CD14-positive monocyte (primary cell): Measurements from ENCODE around the gene RFX7. TPM values are rescaled to one million over a fixed set of nuclear protein-coding genes. Genes with fewer than 3 reads are reported as not detected.

Experiments
- DNase-seq, 3 donors: peaks; one replicate each; pipeline ENCODE4 v3.0.0-alpha.2; 2011 to 2022
- H2AFZ ChIP-seq: 2 replicates; pipeline ENCODE4 v1.6.0; 2012; ENCODE audit warnings: mild to moderate bottlenecking, low read depth, low read length, inconsistent platforms; ENCODE audit not compliant: insufficient read depth, poor library complexity, severe bottlenecking
- H3K27ac ChIP-seq, 2 donors: 1 replicate in 1 of 2; 2 replicates in 1 of 2; pipeline ENCODE4 v1.5.1; 2012 to 2013; ENCODE audit warnings: low read length in 2 of 2, control low read depth in 1 of 2, inconsistent platforms in 1 of 2, low read depth in 1 of 2, mild to moderate bottlenecking in 1 of 2
- H3K27me3 ChIP-seq, 2 donors: one replicate each; pipeline versions ENCODE4 v1.6.0 to v1.6.1; 2011 to 2013; ENCODE audit warnings: low read length in 2 of 2; ENCODE audit not compliant: control insufficient read depth in 2 of 2, insufficient read depth in 2 of 2
- H3K36me3 ChIP-seq, 2 donors: replicated peaks in 1 of 2; 1 replicate in 1 of 2; 2 replicates in 1 of 2; pipeline versions ENCODE4 v1.5.1 to v1.6.1; 2012 to 2013; ENCODE audit warnings: low read length in 2 of 2, control low read depth in 1 of 2, inconsistent platforms in 1 of 2, mild to moderate bottlenecking in 1 of 2; ENCODE audit not compliant: insufficient read depth in 2 of 2, control insufficient read depth in 1 of 2
- H3K4me1 ChIP-seq, 2 donors: 1 replicate in 1 of 2; 2 replicates in 1 of 2; pipeline versions ENCODE4 v1.5.1 to v1.6.1; 2012 to 2013; ENCODE audit warnings: low read length in 2 of 2, control low read depth in 1 of 2, inconsistent platforms in 1 of 2, mild to moderate bottlenecking in 1 of 2, moderate library complexity in 1 of 2; ENCODE audit not compliant: insufficient read depth in 2 of 2, control insufficient read depth in 1 of 2
- H3K4me2 ChIP-seq: replicated peaks from 2 replicates; pipeline ENCODE3; 2012; ENCODE audit warnings: low read length, moderate library complexity, mild to moderate bottlenecking; ENCODE audit not compliant: poor library complexity, severe bottlenecking; ENCODE audit errors: extremely low read depth
- H3K4me3 ChIP-seq, 3 experiments: fragments of 200-600 bp in 1 of 3; sonication (generic) in 1 of 3; replicated peaks in 1 of 3; 1 replicate in 2 of 3; 2 replicates in 1 of 3; pipeline ENCODE4 v1.5.1; 2011 to 2013; ENCODE audit warnings: low read length in 3 of 3, mild to moderate bottlenecking in 3 of 3, control low read depth in 2 of 3, low read depth in 2 of 3, inconsistent platforms in 1 of 3, moderate library complexity in 1 of 3
- H3K79me2 ChIP-seq: 2 replicates; pipeline ENCODE4 v1.6.0; 2012; ENCODE audit warnings: mild to moderate bottlenecking, control low read depth, inconsistent platforms, low read length, moderate library complexity; ENCODE audit not compliant: insufficient read depth
- H3K9ac ChIP-seq: 2 replicates; pipeline ENCODE4 v1.6.0; 2017; ENCODE audit warnings: low read length, mild to moderate bottlenecking; ENCODE audit not compliant: insufficient read depth, poor library complexity, severe bottlenecking
- H3K9me3 ChIP-seq, 2 donors: replicated peaks in 1 of 2; 1 replicate in 1 of 2; 2 replicates in 1 of 2; pipeline versions ENCODE4 v1.5.1 to v1.6.1; 2012 to 2013; ENCODE audit warnings: low read length in 2 of 2, control low read depth in 1 of 2; ENCODE audit not compliant: control insufficient read depth in 1 of 2, insufficient read depth in 1 of 2
- H4K20me1 ChIP-seq: 2 replicates; pipeline ENCODE4 v1.6.0; 2012; ENCODE audit warnings: mild to moderate bottlenecking, low read length, control low read depth, moderate library complexity; ENCODE audit not compliant: insufficient read depth
- H3K27ac Mint-ChIP-seq, 7 donors: one replicate each; pipeline ENCODE4 v1.8.0; 2020; ENCODE audit warnings: mild to moderate bottlenecking in 7 of 7, mixed read lengths in 7 of 7, moderate library complexity in 6 of 7, inconsistent platforms in 2 of 7
- H3K27me3 Mint-ChIP-seq, 3 donors: one replicate each; pipeline ENCODE4 v1.8.0; 2021 to 2022; ENCODE audit warnings: low read depth in 3 of 3, mild to moderate bottlenecking in 3 of 3, mixed read lengths in 3 of 3, moderate library complexity in 3 of 3, inconsistent platforms in 1 of 3
- H3K36me3 Mint-ChIP-seq, 2 donors: one replicate each; pipeline ENCODE4 v1.8.0; 2020; ENCODE audit warnings: mixed read lengths in 2 of 2, inconsistent platforms in 1 of 2, mild to moderate bottlenecking in 1 of 2
- H3K4me1 Mint-ChIP-seq: one replicate; pipeline ENCODE4 v1.8.0; 2020; ENCODE audit warnings: mild to moderate bottlenecking, mixed read lengths
- H3K4me3 Mint-ChIP-seq, 2 donors: one replicate each; pipeline ENCODE4 v1.8.0; 2020; ENCODE audit warnings: mild to moderate bottlenecking in 2 of 2, mixed read lengths in 2 of 2, moderate library complexity in 1 of 2
- H3K9me3 Mint-ChIP-seq, 7 donors: one replicate each; pipeline ENCODE4 v1.8.0; 2020 to 2022; ENCODE audit warnings: mixed read lengths in 7 of 7, mild to moderate bottlenecking in 6 of 7, moderate library complexity in 6 of 7, inconsistent platforms in 2 of 7
- WGBS: methylation state at CpG from one replicate; pipeline ENCODE4 v1.1.5; 2013; ENCODE audit warnings: missing lambda C conversion rate; ENCODE audit not compliant: insufficient coverage; 5-methylcytosine and 5-hydroxymethylcytosine counted together
- intact Hi-C, 2 donors: fragments of 100-400 bp; cut with micrococcal nuclease; formaldehyde crosslinking; loops; one replicate each; pipeline versions ENCODE4 v1.15.0 to v1.15.1; 2023
- polyA plus RNA-seq, 3 donors: library from polyadenylated mRNA; depleted of rRNA in 1 of 3; unstranded in 2 of 3; stranded (reverse) in 1 of 3; fragments of 300-500 nt in 2 of 3; fragments of >200 nt in 1 of 3; fragmentation: Illumina TruSeq in 2 of 3; gene quantifications; 1 replicate in 2 of 3; 2 replicates in 1 of 3; pipeline ENCODE4 v1.2.3, GENCODE V29; 2012 to 2021
- TF ChIP-seq, protein P1 (sequence below): fragments of 200-600 bp; IDR thresholded peaks from one replicate; pipeline ENCODE4 v1.8.0; 2022; ENCODE audit warnings: antibody characterized with exemption, mild to moderate bottlenecking

Gene RFX7
- polyA plus RNA-seq, 3 donors = 1.0 to 2.9 (median 1.2) TPM

DNA sequence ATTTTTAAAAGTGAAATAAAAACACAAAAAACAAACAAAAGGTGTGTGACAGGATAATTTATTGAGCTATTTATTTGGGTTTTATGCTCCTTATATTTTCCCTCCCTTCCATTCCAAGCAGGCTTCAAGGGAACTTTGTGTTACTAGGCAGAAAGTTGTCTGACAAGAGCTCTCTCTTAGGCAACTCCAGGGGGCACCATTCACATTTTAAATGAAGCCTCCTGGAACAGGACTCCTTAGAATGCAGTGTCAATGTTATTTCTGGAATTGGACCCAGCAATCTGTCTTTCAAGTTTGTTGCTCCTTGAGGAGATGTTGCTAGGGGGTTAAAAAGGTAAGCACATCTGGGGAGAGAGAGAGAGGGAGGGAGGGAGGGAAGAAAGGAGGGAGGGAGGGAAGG, 5.4 kb upstream of the RFX7 start:
- Mint-ChIP-seq H3K27me3 (peaks cover 0 to 3% (median 2%) of the 10 kb centered on the region in 3 donors), H3K9me3 (no peaks in the 10 kb centered on the region), H3K27ac (no peak overlapping the region), H3K4me3 (no peak overlapping the region), H3K36me3 (no peaks in the 10 kb centered on the region), H3K4me1 (peaks cover 20% of the 10 kb centered on the region)
- Histone ChIP-seq H3K4me1 (peaks cover 14 to 18% of the 10 kb centered on the region in 2 donors), H3K79me2 (peaks cover 8% of the 10 kb centered on the region), H4K20me1 (no peaks in the 10 kb centered on the region), H3K4me2 (no peak overlapping the region), H3K27me3 (peaks cover 0 to 2% of the 10 kb centered on the region in 2 donors), H3K4me3 (no peak overlapping the region), H3K9ac (no peak overlapping the region), H3K36me3 (no peaks in the 10 kb centered on the region), H3K27ac (no peak overlapping the region), H2AFZ (no peak overlapping the region), H3K9me3 (no peaks in the 10 kb centered on the region)
- intact Hi-C loops = no loop called here
- TF ChIP-seq, protein P1, sequence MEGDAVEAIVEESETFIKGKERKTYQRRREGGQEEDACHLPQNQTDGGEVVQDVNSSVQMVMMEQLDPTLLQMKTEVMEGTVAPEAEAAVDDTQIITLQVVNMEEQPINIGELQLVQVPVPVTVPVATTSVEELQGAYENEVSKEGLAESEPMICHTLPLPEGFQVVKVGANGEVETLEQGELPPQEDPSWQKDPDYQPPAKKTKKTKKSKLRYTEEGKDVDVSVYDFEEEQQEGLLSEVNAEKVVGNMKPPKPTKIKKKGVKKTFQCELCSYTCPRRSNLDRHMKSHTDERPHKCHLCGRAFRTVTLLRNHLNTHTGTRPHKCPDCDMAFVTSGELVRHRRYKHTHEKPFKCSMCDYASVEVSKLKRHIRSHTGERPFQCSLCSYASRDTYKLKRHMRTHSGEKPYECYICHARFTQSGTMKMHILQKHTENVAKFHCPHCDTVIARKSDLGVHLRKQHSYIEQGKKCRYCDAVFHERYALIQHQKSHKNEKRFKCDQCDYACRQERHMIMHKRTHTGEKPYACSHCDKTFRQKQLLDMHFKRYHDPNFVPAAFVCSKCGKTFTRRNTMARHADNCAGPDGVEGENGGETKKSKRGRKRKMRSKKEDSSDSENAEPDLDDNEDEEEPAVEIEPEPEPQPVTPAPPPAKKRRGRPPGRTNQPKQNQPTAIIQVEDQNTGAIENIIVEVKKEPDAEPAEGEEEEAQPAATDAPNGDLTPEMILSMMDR = no peak
- DNase-seq = no peak

DNA sequence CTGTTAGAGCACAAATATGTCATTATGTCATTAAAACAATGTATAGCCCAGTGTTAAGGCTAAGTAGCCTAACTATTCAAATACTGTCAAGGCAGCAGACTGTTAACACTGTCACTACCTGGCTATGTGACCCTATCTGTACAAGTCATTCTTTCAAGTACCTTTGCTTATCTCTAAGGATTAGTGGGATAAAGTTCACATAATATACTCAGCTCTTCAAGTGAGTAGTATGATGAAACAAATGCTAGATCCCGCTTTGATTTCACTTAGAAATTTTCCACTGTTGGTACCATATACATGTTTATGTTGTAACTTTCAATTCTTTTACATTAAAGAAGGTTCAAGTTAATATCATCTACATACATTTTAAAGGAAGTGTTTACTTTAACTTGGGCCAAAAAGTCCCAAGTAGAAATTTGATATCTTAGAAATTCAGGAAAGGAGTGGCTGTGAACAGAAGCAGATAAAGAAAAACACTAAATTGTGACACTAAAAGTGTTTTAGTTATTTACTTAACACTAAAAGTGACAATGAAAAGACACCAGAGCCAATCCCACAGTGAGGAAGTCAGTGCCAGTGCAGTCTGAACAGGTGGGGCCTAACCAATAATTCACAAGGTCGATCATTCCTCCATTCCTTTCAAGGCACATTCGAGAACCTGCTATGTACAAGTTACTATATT, 4.8 kb upstream of the RFX7 start:
- Mint-ChIP-seq H3K27me3 (peaks cover 0 to 2% (median 0%) of the 10 kb centered on the region in 3 donors), H3K27ac (no peak overlapping the region), H3K4me1 (peaks cover 21% of the 10 kb centered on the region), H3K9me3 (no peaks in the 10 kb centered on the region), H3K4me3 (no peak overlapping the region), H3K36me3 (no peaks in the 10 kb centered on the region)
- Histone ChIP-seq H3K27me3 (peaks cover 0 to under 1% of the 10 kb centered on the region in 2 donors), H3K27ac (no peak overlapping the region), H3K9ac (no peak overlapping the region), H3K79me2 (peaks cover 12% of the 10 kb centered on the region), H3K4me3 (no peak overlapping the region), H3K36me3 (no peaks in the 10 kb centered on the region), H3K9me3 (no peaks in the 10 kb centered on the region), H3K4me1 (peaks cover 14 to 19% of the 10 kb centered on the region in 2 donors), H3K4me2 (no peak overlapping the region), H4K20me1 (no peaks in the 10 kb centered on the region), H2AFZ (no peak overlapping the region)
- WGBS = no CpG with 5 or more reads among the region's 3 CpGs
- DNase-seq = no peak
- TF ChIP-seq, protein P1 = no peak
- intact Hi-C loops = no loop called here
